H1 (cell line): ENCODE results near the gene RASAL2. TPM values are rescaled to one million over a fixed set of nuclear protein-coding genes. Genes with fewer than 3 reads are reported as not detected.
"Not testable (repeated sequence)": the region's sequence is repeated elsewhere in the genome, so short reads cannot be mapped to it uniquely, and the experiment has no call there.

Experiments
- CTCF ChIA-PET: fragments of 300-600 bp; sonication (Branson Sonifier 250); formaldehyde crosslinking; loops from one replicate; lab custom pipeline; 2021; ENCODE audit not compliant: partially characterized antibody; lab: Charles Lee
- POLR2A ChIA-PET: fragments of 300-600 bp; sonication (Branson Sonifier 250); formaldehyde crosslinking; loops from one replicate; lab custom pipeline; 2021; ENCODE audit warnings: inconsistent platforms; ENCODE audit not compliant: partially characterized antibody; lab: Charles Lee
- DNase-seq, 2 experiments: peaks; one replicate each; pipeline versions ENCODE4 v3.0.0 to v3.0.0-alpha.2; 2010 to 2022; ENCODE audit warnings: low spot score in 2 of 2, low read depth in 1 of 2, mixed read lengths in 1 of 2
- FAIRE-seq: peaks from 2 replicates; lab custom pipeline; 2011; peaks lifted over from hg19 to GRCh38; lab: Jason Lieb, UNC
- H2AFZ ChIP-seq: 2 replicates; pipeline ENCODE4 v1.8.1; 2012; ENCODE audit warnings: low read length, inconsistent platforms
- H2AK5ac ChIP-seq: 2 replicates; pipeline ENCODE4 v1.6.1; 2013; ENCODE audit warnings: low read depth, low read length
- H2BK120ac ChIP-seq: replicated peaks from 2 replicates; pipeline ENCODE3; 2013; ENCODE audit warnings: low read depth, low read length, inconsistent platforms
- H2BK12ac ChIP-seq: 2 replicates; pipeline ENCODE4 v1.6.1; 2013; ENCODE audit warnings: low read depth, low read length
- H2BK15ac ChIP-seq: 2 replicates; pipeline ENCODE4 v1.6.1; 2013; ENCODE audit warnings: low read length
- H2BK20ac ChIP-seq: 2 replicates; pipeline ENCODE4 v1.6.1; 2013; ENCODE audit warnings: low read length
- H2BK5ac ChIP-seq: 2 replicates; pipeline ENCODE4 v1.6.1; 2013; ENCODE audit warnings: low read depth, low read length
- H3K14ac ChIP-seq: 2 replicates; pipeline ENCODE4 v1.6.1; 2013; ENCODE audit warnings: inconsistent platforms; ENCODE audit not compliant: insufficient read length
- H3K18ac ChIP-seq: 2 replicates; pipeline ENCODE4 v1.6.1; 2013; ENCODE audit warnings: low read length; ENCODE audit errors: extremely low read depth
- H3K23ac ChIP-seq: 2 replicates; pipeline ENCODE4 v1.6.1; 2013; ENCODE audit warnings: inconsistent platforms; ENCODE audit not compliant: insufficient read length
- H3K23me2 ChIP-seq: 2 replicates; pipeline ENCODE4 v1.6.1; 2013; ENCODE audit warnings: low read depth, low read length
- H3K27ac ChIP-seq: 2 replicates; pipeline ENCODE4 v1.6.1; 2011; ENCODE audit warnings: low read depth, low read length, inconsistent platforms
- H3K27me3 ChIP-seq, 4 experiments: replicated peaks in 1 of 4; 1 replicate in 1 of 4; 2 replicates in 3 of 4; pipeline versions ENCODE4 v1.6.1 to v1.8.1; 2011 to 2013; ENCODE audit warnings: low read length in 3 of 4, mild to moderate bottlenecking in 3 of 4, inconsistent platforms in 2 of 4, mixed read lengths in 2 of 4, moderate library complexity in 1 of 4; ENCODE audit not compliant: control insufficient read depth in 3 of 4, insufficient read depth in 3 of 4; ENCODE audit errors: extremely low read depth in 1 of 4
- H3K36me3 ChIP-seq, 4 experiments: 2 replicates each; pipeline versions ENCODE4 v1.6.1 to v1.8.1; 2011 to 2013; ENCODE audit warnings: mild to moderate bottlenecking in 4 of 4, low read length in 3 of 4, moderate library complexity in 2 of 4, control low read depth in 1 of 4, inconsistent platforms in 1 of 4; ENCODE audit not compliant: insufficient read depth in 4 of 4, control insufficient read depth in 2 of 4
- H3K4ac ChIP-seq: replicated peaks from 2 replicates; pipeline ENCODE3; 2013; ENCODE audit warnings: low read length, low read depth, mixed read lengths, inconsistent platforms; ENCODE audit not compliant: insufficient read length
- H3K4me1 ChIP-seq, 4 experiments: replicated peaks in 1 of 4; 1 replicate in 1 of 4; 2 replicates in 3 of 4; pipeline versions ENCODE4 v1.6.1 to v1.8.1; 2011 to 2013; ENCODE audit warnings: low read length in 3 of 4, inconsistent platforms in 2 of 4, mixed read lengths in 1 of 4; ENCODE audit not compliant: insufficient read depth in 4 of 4, control insufficient read depth in 3 of 4
- H3K4me2 ChIP-seq, 2 experiments: 2 replicates each; pipeline versions ENCODE4 v1.6.1 to v1.8.1; 2011 to 2013; ENCODE audit warnings: low read depth in 2 of 2, low read length in 2 of 2, control low read depth in 1 of 2, inconsistent platforms in 1 of 2, mild to moderate bottlenecking in 1 of 2; ENCODE audit not compliant: insufficient read depth in 1 of 2
- H3K4me3 ChIP-seq, 4 experiments: fragments of 200-600, 300-600 bp in 1 of 4; sonication (generic), shearing (Covaris generic), sonication (Bioruptor Twin) in 1 of 4; 2 replicates each; pipeline versions ENCODE4 v1.5.1 to v1.8.1; 2011 to 2016; ENCODE audit warnings: low read length in 4 of 4, low read depth in 3 of 4, control low read depth in 2 of 4, inconsistent platforms in 2 of 4, mild to moderate bottlenecking in 2 of 4, mixed read lengths in 1 of 4, moderate library complexity in 1 of 4; ENCODE audit not compliant: insufficient read depth in 2 of 4; ENCODE audit errors: extremely low read depth in 1 of 4
- H3K56ac ChIP-seq: replicated peaks from 2 replicates; pipeline ENCODE3; 2013; ENCODE audit warnings: low read depth, mild to moderate bottlenecking, mixed read lengths, low read length, inconsistent platforms; ENCODE audit not compliant: insufficient read length
- H3K79me1 ChIP-seq: 2 replicates; pipeline ENCODE4 v1.6.1; 2013; ENCODE audit warnings: low read depth, low read length, control low read depth
- H3K79me2 ChIP-seq, 2 experiments: 2 replicates each; pipeline versions ENCODE4 v1.6.1 to v1.8.1; 2012 to 2013; ENCODE audit warnings: low read length in 2 of 2, mild to moderate bottlenecking in 2 of 2, inconsistent platforms in 1 of 2; ENCODE audit not compliant: insufficient read depth in 2 of 2, control insufficient read depth in 1 of 2
- H3K9ac ChIP-seq, 4 experiments: replicated peaks in 1 of 4; 1 replicate in 1 of 4; 2 replicates in 3 of 4; pipeline versions ENCODE4 v1.6.1 to v1.8.1; 2011 to 2013; ENCODE audit warnings: low read depth in 3 of 4, low read length in 3 of 4, control low read depth in 2 of 4, mild to moderate bottlenecking in 2 of 4, moderate library complexity in 2 of 4, inconsistent platforms in 1 of 4; ENCODE audit errors: extremely low read depth in 1 of 4
- H3K9me3 ChIP-seq, 2 experiments: 2 replicates each; pipeline versions ENCODE4 v1.6.1 to v1.8.1; 2012 to 2013; ENCODE audit warnings: mild to moderate bottlenecking in 2 of 2, moderate library complexity in 2 of 2, control low read depth in 1 of 2, inconsistent platforms in 1 of 2, low read depth in 1 of 2, low read length in 1 of 2, mixed read lengths in 1 of 2; ENCODE audit not compliant: insufficient read depth in 2 of 2
- H4K20me1 ChIP-seq, 2 experiments: replicated peaks in 1 of 2; 2 replicates each; pipeline versions ENCODE3 to v1.8.1; 2011 to 2013; ENCODE audit warnings: inconsistent platforms in 2 of 2, low read length in 2 of 2, mild to moderate bottlenecking in 1 of 2; ENCODE audit not compliant: insufficient read depth in 2 of 2, control insufficient read depth in 1 of 2
- H4K5ac ChIP-seq: 2 replicates; pipeline ENCODE4 v1.6.1; 2013; ENCODE audit warnings: low read length, low read depth, mixed read lengths, inconsistent platforms; ENCODE audit not compliant: insufficient read length
- H4K8ac ChIP-seq: 2 replicates; pipeline ENCODE4 v1.8.0; 2013; ENCODE audit warnings: mild to moderate bottlenecking, moderate library complexity, low read length, inconsistent platforms; ENCODE audit not compliant: insufficient read depth; ENCODE audit errors: extremely low read depth
- H4K91ac ChIP-seq: replicated peaks from 2 replicates; pipeline ENCODE3; 2013; ENCODE audit warnings: low read length, mixed read lengths, inconsistent platforms; ENCODE audit not compliant: insufficient read length
- CTBP2 ChIP-seq: IDR thresholded peaks from 2 replicates; pipeline ENCODE4 v1.7.0; 2011; ENCODE audit warnings: borderline replicate concordance, mild to moderate bottlenecking, moderate library complexity, mixed read lengths, low read length; ENCODE audit not compliant: insufficient read depth, insufficient read length
- MAFK ChIP-seq: IDR thresholded peaks from 2 replicates; pipeline ENCODE4 v1.6.1; 2012; ENCODE audit warnings: low read depth, mild to moderate bottlenecking, improper control_type of control experiment, low read length
- SUZ12 ChIP-seq: fragments of 200-600 bp; sonication (generic); IDR thresholded peaks from 2 replicates; pipeline ENCODE4 v1.6.1; 2012; ENCODE audit warnings: mild to moderate bottlenecking, inconsistent platforms, low read length, moderate library complexity, mixed read lengths
- USF2 ChIP-seq: IDR thresholded peaks from 2 replicates; pipeline ENCODE4 v1.6.1; 2011; ENCODE audit warnings: low read length, improper control_type of control experiment
- ZNF274 ChIP-seq: IDR thresholded peaks from 2 replicates; pipeline ENCODE4 v1.7.0; 2012; ENCODE audit warnings: low read length, borderline replicate concordance; ENCODE audit errors: extremely low read depth
- WGBS, 2 experiments: shearing (Covaris generic) in 1 of 2; methylation state at CpG; one replicate each; pipeline versions ENCODE4 v1.1.6 to v1.1.7; 2013 to 2015; ENCODE audit warnings: low lambda C conversion rate in 2 of 2, mixed read lengths in 2 of 2, inconsistent platforms in 1 of 2, low coverage in 1 of 2, missing lambda C conversion rate in 1 of 2; ENCODE audit not compliant: insufficient replicate concordance in 2 of 2, insufficient coverage in 1 of 2, insufficient read length in 1 of 2; ENCODE audit errors: extremely low coverage in 1 of 2, missing lambda C conversion rate in 1 of 2; 5-methylcytosine and 5-hydroxymethylcytosine counted together
- polyA plus RNA-seq, 7 experiments: library from polyadenylated mRNA; depleted of rRNA in 3 of 7; stranded (reverse) in 5 of 7; unstranded in 2 of 7; fragments of >200 nt in 5 of 7; fragments of 200-250 nt in 2 of 7; gene quantifications; 1 replicate in 5 of 7; 2 replicates in 1 of 7; 4 replicates in 1 of 7; pipeline versions ENCODE4 v1.2.1 to v1.2.3, GENCODE V29; 2011 to 2013; ENCODE audit warnings: missing spikeins in 2 of 7, mixed read lengths in 2 of 7
- total RNA-seq: library from RNA; stranded (reverse); fragmentation: NEBNext Ultra II Directional; extraction: Animal tissue kit (Norgen Biotek cat#: 25700); gene quantifications from 2 replicates; pipeline ENCODE4 v1.2.1, GENCODE V29; 2021

The RASAL2 gene
- total and polyA plus RNA-seq, 2 of the 8 experiments (the other 6 are each of a cell fraction or from before 2014, with no cell fraction given) = 15.9 to 32.5 TPM

DNA sequence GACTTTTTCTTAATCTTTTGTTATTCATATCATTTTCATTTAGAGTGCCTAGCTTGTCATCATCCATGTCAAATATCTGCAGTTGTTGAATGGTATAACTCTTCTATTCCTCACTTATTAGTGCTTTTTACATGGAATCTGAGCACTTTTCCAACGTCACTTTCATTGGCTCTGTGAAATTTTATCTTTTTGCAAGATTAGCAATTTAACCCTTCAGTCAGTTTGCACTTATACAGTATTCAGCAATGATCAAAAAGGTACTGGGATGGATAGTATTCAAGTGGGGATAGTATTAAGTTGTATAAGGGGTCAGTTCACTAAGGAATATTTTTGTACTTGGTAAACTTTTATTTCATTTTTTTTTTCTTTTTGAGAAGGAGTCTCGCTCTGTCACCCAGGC, 150.0 kb downstream of the RASAL2 start (continued):
- TF ChIP-seq USF2 (no peak), SUZ12 (no peak), ZNF274 (no peak), CTBP2 (no peak), MAFK (no peak)

DNA sequence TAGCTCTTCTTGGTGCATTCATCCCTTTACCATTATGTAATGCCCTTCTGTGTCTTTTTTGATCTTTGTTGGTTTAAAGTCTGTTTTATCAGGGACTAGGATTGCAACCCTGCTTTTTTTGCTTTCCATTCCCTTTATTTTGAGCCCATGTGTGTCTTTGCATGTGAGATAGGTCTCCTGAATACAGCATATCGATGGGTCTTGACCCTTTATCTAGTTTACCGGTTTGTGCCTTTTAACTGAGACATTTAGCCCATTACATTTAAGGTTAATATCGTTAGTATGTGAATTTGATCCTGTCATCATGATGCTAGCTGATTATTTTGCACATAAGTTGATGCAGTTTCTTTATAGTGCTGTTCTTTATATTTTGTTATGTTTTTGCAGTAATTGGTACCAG, 154.4 kb downstream of the RASAL2 start:
- H3K4me2 ChIP-seq, H3K27me3 ChIP-seq, POLR2A ChIA-PET, H3K9me3 ChIP-seq, H4K8ac ChIP-seq, CTCF ChIA-PET, H2AK5ac ChIP-seq, H3K23ac ChIP-seq, H2BK15ac ChIP-seq, H3K4me1 ChIP-seq, H2AFZ ChIP-seq, H2BK20ac ChIP-seq, H3K23me2 ChIP-seq, H2BK5ac ChIP-seq, H3K4me3 ChIP-seq, H4K20me1 ChIP-seq, FAIRE-seq, DNase-seq, H3K27ac ChIP-seq, H3K9ac ChIP-seq, H4K5ac ChIP-seq, H4K91ac ChIP-seq, H2BK120ac ChIP-seq, H2BK12ac ChIP-seq, H3K56ac ChIP-seq, H3K4ac ChIP-seq, H3K14ac ChIP-seq, H3K36me3 ChIP-seq, H3K79me1 ChIP-seq, H3K18ac ChIP-seq: not testable (repeated sequence)
- WGBS, 2 experiments = 87% methylated on average over 3 of the region's 3 CpGs; no CpG with 5 or more reads in 1 of the 2 experiments
- H3K79me2 ChIP-seq = peaks cover 0 to 53% of the 10 kb centered on the region in 2 experiments; a peak in 2 of 4 replicates
